ENCODE measurements around the gene MAPK9. TPM values are rescaled to one million over a fixed set of nuclear protein-coding genes. Genes with fewer than 3 reads are reported as not detected.

MAPK9 gene
- total RNA-seq, 4 donors from 2014 or later = 18.3 to 27.0 (median 23.9) TPM

- no peak for ATAC-seq
- TF ChIP-seq CTCF (IDR thresholded peaks at IDR 0.05 in 4 of 5, conservative IDR thresholded peaks at IDR 0.05 in 1 of 5) (no peak), POLR2A (IDR thresholded peaks at IDR 0.05) (no peak)
- Histone ChIP-seq H3K27ac (no peak overlapping the region), H3K4me1 (no peaks in the 10 kb centered on the region), H3K27me3 (no peaks in the 10 kb centered on the region), H3K36me3 (peaks cover 7 to 89% of the 10 kb centered on the region in 2 donors), H3K4me3 (no peak overlapping the region), H3K9me3 (peaks cover 0 to 10% (median 0%) of the 10 kb centered on the region in 3 donors)
- intact Hi-C loops (cut with DNase I; ENCODE audit: low total_unique reads) = no loop called here
- in situ Hi-C loops (cut with MboI; ENCODE audit: low sequenced_read_pairs in 4 of 4) = no loop called here
- no peak for DNase-seq
These were observed 56.0 kb downstream of the MAPK9 start for GRCh38 chr5:180235846-180236245.

- peaks cover 0 to 6% (median 0%) of the 10 kb centered on the region in 3 donors for H3K9me3 ChIP-seq
- peaks cover 7 to 83% of the 10 kb centered on the region in 2 donors for H3K36me3 ChIP-seq
- TF ChIP-seq POLR2A (IDR thresholded peaks at IDR 0.05) (no peak), CTCF (IDR thresholded peaks at IDR 0.05 in 4 of 5, conservative IDR thresholded peaks at IDR 0.05 in 1 of 5) (no peak)
- in situ Hi-C loops (cut with MboI; ENCODE audit: low sequenced_read_pairs in 4 of 4) = no loop called here
- no peak for DNase-seq
- H3K27ac ChIP-seq = no peak overlapping the region
- no peaks in the 10 kb centered on the region for H3K4me1 ChIP-seq
- ATAC-seq = no peak
- H3K27me3 ChIP-seq = no peaks in the 10 kb centered on the region
- no peak overlapping the region for H3K4me3 ChIP-seq
- intact Hi-C loops (cut with DNase I; ENCODE audit: low total_unique reads) = no loop called here
These were observed 56.8 kb downstream of the MAPK9 start for GRCh38 chr5:180235077-180235476.

- Histone ChIP-seq H3K27ac (no peak overlapping the region), H3K27me3 (no peaks in the 10 kb centered on the region), H3K4me3 (no peak overlapping the region), H3K9me3 (peaks cover 0 to 5% (median 0%) of the 10 kb centered on the region in 3 donors), H3K36me3 (peaks cover 7 to 75% of the 10 kb centered on the region in 2 donors), H3K4me1 (no peaks in the 10 kb centered on the region)
- no peak for ATAC-seq
- no peak for DNase-seq
- TF ChIP-seq POLR2A (IDR thresholded peaks at IDR 0.05) = no peak
- no peak for TF ChIP-seq CTCF (IDR thresholded peaks at IDR 0.05 in 4 of 5, conservative IDR thresholded peaks at IDR 0.05 in 1 of 5)
- in situ Hi-C loops (cut with MboI; ENCODE audit: low sequenced_read_pairs in 4 of 4) (no loop called here), intact Hi-C loops (cut with DNase I; ENCODE audit: low total_unique reads) (no loop called here)
These were observed 57.6 kb downstream of the MAPK9 start for GRCh38 chr5:180234271-180234670.

- H3K27ac ChIP-seq = no peak overlapping the region
These were observed 58.2 kb downstream of the MAPK9 start for GRCh38 chr5:180233729-180234128.

More at GRCh38 chr5:180233729-180234128, 58.2 kb downstream of the MAPK9 start:
- H3K36me3 ChIP-seq = peaks cover 4 to 69% of the 10 kb centered on the region in 2 donors
- no peak for ATAC-seq
- TF ChIP-seq POLR2A (IDR thresholded peaks at IDR 0.05) (no peak), CTCF (IDR thresholded peaks at IDR 0.05 in 4 of 5, conservative IDR thresholded peaks at IDR 0.05 in 1 of 5) (no peak)
- intact Hi-C loops (cut with DNase I; ENCODE audit: low total_unique reads) = no loop called here
- no peak overlapping the region for H3K4me3 ChIP-seq
- H3K9me3 ChIP-seq = peaks cover 0 to 5% (median 0%) of the 10 kb centered on the region in 3 donors
- in situ Hi-C loops (cut with MboI; ENCODE audit: low sequenced_read_pairs in 4 of 4) = no loop called here
- H3K27me3 ChIP-seq = no peaks in the 10 kb centered on the region
- no peaks in the 10 kb centered on the region for H3K4me1 ChIP-seq
- DNase-seq = no peak

Data from gastrocnemius medialis (tissue), 4 donors.